ENCODE results near the gene C19orf33.
"Not testable (repeated sequence)": the region's sequence is repeated elsewhere in the genome, so short reads cannot be mapped to it uniquely, and the experiment has no call there.

Gene C19orf33

DNA sequence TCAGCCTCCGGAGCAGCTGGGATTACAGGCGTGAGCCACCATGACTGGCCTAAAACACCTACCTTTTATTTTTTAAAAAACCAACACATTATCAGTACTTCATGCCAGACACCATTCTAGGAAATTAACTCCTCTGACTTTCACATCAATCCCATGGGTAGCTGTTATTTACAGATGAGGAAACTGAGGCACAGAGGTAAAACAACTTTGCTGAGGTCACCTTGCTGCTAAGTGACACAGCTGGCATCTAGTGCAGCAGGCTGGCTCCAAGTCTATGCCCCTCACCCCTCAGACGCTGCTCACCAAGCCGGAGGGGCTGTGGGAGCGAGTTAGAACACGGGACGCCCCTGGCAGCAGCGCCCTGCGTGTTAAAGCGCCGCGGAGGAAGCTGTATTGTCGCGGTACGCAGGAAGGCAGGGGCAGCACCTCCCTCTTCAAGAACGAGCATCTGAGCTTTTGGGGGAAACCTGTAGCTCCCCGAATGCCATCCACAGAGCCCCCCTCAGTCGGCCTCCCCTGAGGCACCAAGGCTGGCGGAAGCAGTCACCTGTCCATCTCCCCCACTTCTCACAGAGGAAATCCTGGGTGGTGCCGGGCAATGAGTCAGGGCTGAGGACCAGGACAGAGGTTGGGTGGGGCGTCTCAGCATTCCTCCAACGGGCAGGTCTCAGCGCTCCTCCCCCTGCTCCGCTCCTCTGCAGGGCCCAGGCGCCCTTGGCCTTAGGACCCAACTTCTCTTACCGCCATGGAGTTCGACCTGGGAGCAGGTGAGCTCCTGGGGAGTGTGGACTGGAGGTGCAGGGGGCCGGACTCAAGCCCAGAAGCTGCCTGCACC is at the start of gene C19orf33:
TSS of gene C19orf33 (plus strand) at position 735 of the 835 bp plus-strand sequence. CDS start at position 746, 11 bp downstream.
- Histone ChIP-seq H2AFZ (ENCODE audit: low read length, unreplicated experiment) (no peak within 1 kb of the TSS), H3K27ac (ENCODE audit: low read depth, low read length) (no peak within 1 kb of the TSS), H3K79me2 (ENCODE audit: control insufficient read depth, insufficient read depth, low read length, unreplicated experiment) (no peaks in the 10 kb centered on the region)

GRCh38 chr19:38255383-38256014 is 48.6 kb upstream of the C19orf33 start:
- Histone ChIP-seq H3K27ac (ENCODE audit: low read depth, low read length) (no peak overlapping the region), H3K79me2 (ENCODE audit: control insufficient read depth, insufficient read depth, low read length, unreplicated experiment) (no peaks in the 10 kb centered on the region), H3K36me3 (ENCODE audit: insufficient read depth, low read length) (no peaks in the 10 kb centered on the region), H2AFZ (ENCODE audit: low read length, unreplicated experiment) (no peak overlapping the region), H3K27me3 (ENCODE audit: insufficient read depth, low read length) (peaks cover 5% of the 10 kb centered on the region; the same call in 1 of the 2 replicates), H3K4me1 (ENCODE audit: control insufficient read depth, insufficient read depth, low read length, unreplicated experiment) (peaks cover 4% of the 10 kb centered on the region), H3K4me3 (ENCODE audit: low read depth, low read length) (no peak overlapping the region)

More for the DNA sequence above, at the start of gene C19orf33:
- H3K4me3 ChIP-seq (ENCODE audit: low read depth, low read length), result no peak within 1 kb of the TSS
- no peaks in the 10 kb centered on the region for H3K27me3 ChIP-seq (ENCODE audit: insufficient read depth, low read length)
- no peaks in the 10 kb centered on the region for H3K36me3 ChIP-seq (ENCODE audit: insufficient read depth, low read length)
- peaks cover 9% of the 10 kb centered on the region for H3K4me1 ChIP-seq (ENCODE audit: control insufficient read depth, insufficient read depth, low read length, unreplicated experiment)

DNA sequence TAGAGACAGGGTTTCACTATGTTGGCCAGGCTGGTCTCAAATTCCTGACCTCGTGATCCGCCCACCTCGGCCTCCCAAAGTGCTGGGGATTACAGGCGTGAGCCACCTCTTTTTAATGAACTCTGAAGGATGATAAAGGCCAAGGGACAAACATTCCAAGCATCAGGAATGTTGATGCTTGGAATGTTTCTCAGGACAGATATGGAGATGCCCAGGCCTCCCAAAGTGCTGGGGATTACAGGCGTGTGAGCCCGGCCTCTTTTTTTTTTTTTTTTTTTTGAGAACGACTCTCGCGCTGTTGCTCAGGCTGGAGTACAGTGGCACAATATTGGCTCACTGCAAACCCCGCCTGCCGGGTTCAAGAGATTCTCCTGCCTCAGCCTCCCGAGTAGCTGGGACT is 42.1 kb upstream of the C19orf33 start:
- H3K79me2 ChIP-seq (ENCODE audit: control insufficient read depth, insufficient read depth, low read length, unreplicated experiment); H3K27ac ChIP-seq (ENCODE audit: low read depth, low read length); H2AFZ ChIP-seq (ENCODE audit: low read length, unreplicated experiment); H3K4me3 ChIP-seq (ENCODE audit: low read depth, low read length); H3K4me1 ChIP-seq (ENCODE audit: control insufficient read depth, insufficient read depth, low read length, unreplicated experiment); H3K36me3 ChIP-seq (ENCODE audit: insufficient read depth, low read length); H3K27me3 ChIP-seq (ENCODE audit: insufficient read depth, low read length): not testable (repeated sequence)

GRCh38 chr19:38262585-38263268 is 41.3 kb upstream of the C19orf33 start:
- Histone ChIP-seq H3K79me2 (ENCODE audit: control insufficient read depth, insufficient read depth, low read length, unreplicated experiment) (no peaks in the 10 kb centered on the region), H2AFZ (ENCODE audit: low read length, unreplicated experiment) (no peak overlapping the region), H3K27ac (ENCODE audit: low read depth, low read length) (no peak overlapping the region), H3K4me1 (ENCODE audit: control insufficient read depth, insufficient read depth, low read length, unreplicated experiment) (no peaks in the 10 kb centered on the region), H3K4me3 (ENCODE audit: low read depth, low read length) (no peak overlapping the region), H3K27me3 (ENCODE audit: insufficient read depth, low read length) (0 out of 2 replicates have a peak, but pooled peaks cover 3% of the 10 kb centered on the region), H3K36me3 (ENCODE audit: insufficient read depth, low read length) (no peaks in the 10 kb centered on the region)

GRCh38 chr19:38263689-38264485 is 40.2 kb upstream of the C19orf33 start:
- Histone ChIP-seq H3K79me2 (ENCODE audit: control insufficient read depth, insufficient read depth, low read length, unreplicated experiment) (no peaks in the 10 kb centered on the region), H3K36me3 (ENCODE audit: insufficient read depth, low read length) (no peaks in the 10 kb centered on the region), H3K4me1 (ENCODE audit: control insufficient read depth, insufficient read depth, low read length, unreplicated experiment) (no peaks in the 10 kb centered on the region), H3K27ac (ENCODE audit: low read depth, low read length) (no peak overlapping the region), H2AFZ (ENCODE audit: low read length, unreplicated experiment) (no peak overlapping the region), H3K4me3 (ENCODE audit: low read depth, low read length) (peak overlapping the region; percentile 61), H3K27me3 (ENCODE audit: insufficient read depth, low read length) (0 out of 2 replicates have a peak, but pooled peaks cover 3% of the 10 kb centered on the region)

GRCh38 chr19:38264486-38265212 is 39.4 kb upstream of the C19orf33 start, which contains the start of gene SPINT2:
SPINT2 (plus strand) TSS chr19:38264573; CDS start chr19:38264893, 320 bp downstream.
- H3K4me1 ChIP-seq (ENCODE audit: control insufficient read depth, insufficient read depth, low read length, unreplicated experiment), result no peaks in the 10 kb centered on the region
- H3K27ac ChIP-seq (ENCODE audit: low read depth, low read length), result no peak within 1 kb of the TSS
- 0 out of 2 replicates have a peak, but pooled peaks cover 3% of the 10 kb centered on the region for H3K27me3 ChIP-seq (ENCODE audit: insufficient read depth, low read length)
- no peak within 1 kb of the TSS for H2AFZ ChIP-seq (ENCODE audit: low read length, unreplicated experiment)
- no peaks in the 10 kb centered on the region for H3K79me2 ChIP-seq (ENCODE audit: control insufficient read depth, insufficient read depth, low read length, unreplicated experiment)
- no peaks in the 10 kb centered on the region for H3K36me3 ChIP-seq (ENCODE audit: insufficient read depth, low read length)
- H3K4me3 ChIP-seq (ENCODE audit: low read depth, low read length), result peak within 1 kb of the TSS; percentile 61

DNA sequence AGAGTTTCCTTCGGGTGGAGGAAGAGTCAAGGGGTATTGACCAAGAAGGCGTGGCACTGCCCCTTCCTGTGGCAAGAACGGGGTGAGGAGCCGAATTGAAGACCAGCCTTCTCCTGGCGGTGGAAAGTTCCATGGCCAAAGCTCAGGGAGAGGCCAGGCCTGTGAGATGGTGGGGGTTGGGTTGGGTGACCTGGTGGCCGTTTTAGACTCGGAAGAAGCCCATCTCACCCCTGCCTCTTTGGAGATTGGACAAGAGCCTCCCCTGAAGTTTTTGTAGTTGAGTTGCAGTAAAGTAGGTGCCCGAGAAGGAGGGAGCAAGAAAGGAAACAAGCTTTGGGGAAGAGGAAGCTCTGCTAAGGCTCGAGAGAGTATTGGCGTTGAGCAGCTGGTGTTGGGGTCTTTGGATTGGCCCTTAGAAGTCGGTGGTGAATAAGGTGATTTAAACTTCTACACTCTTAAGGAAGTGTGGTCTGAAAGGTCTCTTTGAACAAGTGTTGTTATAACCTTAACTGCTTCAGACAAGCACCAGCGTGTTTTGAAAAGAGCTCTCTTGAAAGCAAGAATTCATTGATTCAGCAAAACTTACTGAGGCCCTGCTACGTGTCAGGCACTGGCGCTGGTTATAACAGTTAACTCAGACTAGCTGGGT is 38.7 kb upstream of the C19orf33 start:
- Histone ChIP-seq H3K4me1 (ENCODE audit: control insufficient read depth, insufficient read depth, low read length, unreplicated experiment) (peaks cover 4% of the 10 kb centered on the region), H3K79me2 (ENCODE audit: control insufficient read depth, insufficient read depth, low read length, unreplicated experiment) (no peaks in the 10 kb centered on the region), H3K27me3 (ENCODE audit: insufficient read depth, low read length) (0 out of 2 replicates have a peak, but pooled peaks cover 3% of the 10 kb centered on the region), H2AFZ (ENCODE audit: low read length, unreplicated experiment) (no peak overlapping the region), H3K27ac (ENCODE audit: low read depth, low read length) (no peak overlapping the region), H3K36me3 (ENCODE audit: insufficient read depth, low read length) (no peaks in the 10 kb centered on the region), H3K4me3 (ENCODE audit: low read depth, low read length) (no peak overlapping the region)

GRCh38 chr19:38265921-38266429 is 38.1 kb upstream of the C19orf33 start:
- H3K27ac ChIP-seq (ENCODE audit: low read depth, low read length), result no peak overlapping the region
- no peak overlapping the region for H3K4me3 ChIP-seq (ENCODE audit: low read depth, low read length)
- no peaks in the 10 kb centered on the region for H3K36me3 ChIP-seq (ENCODE audit: insufficient read depth, low read length)
- peaks cover 10% of the 10 kb centered on the region for H3K4me1 ChIP-seq (ENCODE audit: control insufficient read depth, insufficient read depth, low read length, unreplicated experiment)
- H3K27me3 ChIP-seq (ENCODE audit: insufficient read depth, low read length), result 0 out of 2 replicates have a peak, but pooled peaks cover 3% of the 10 kb centered on the region
- no peak overlapping the region for H2AFZ ChIP-seq (ENCODE audit: low read length, unreplicated experiment)
- H3K79me2 ChIP-seq (ENCODE audit: control insufficient read depth, insufficient read depth, low read length, unreplicated experiment), result no peaks in the 10 kb centered on the region

- Histone ChIP-seq H3K4me3 (ENCODE audit: low read depth, low read length) (no peak overlapping the region), H3K4me1 (ENCODE audit: control insufficient read depth, insufficient read depth, low read length, unreplicated experiment) (peaks cover 10% of the 10 kb centered on the region), H3K79me2 (ENCODE audit: control insufficient read depth, insufficient read depth, low read length, unreplicated experiment) (no peaks in the 10 kb centered on the region), H3K36me3 (ENCODE audit: insufficient read depth, low read length) (no peaks in the 10 kb centered on the region), H3K27me3 (ENCODE audit: insufficient read depth, low read length) (0 out of 2 replicates have a peak, but pooled peaks cover 3% of the 10 kb centered on the region), H3K27ac (ENCODE audit: low read depth, low read length) (no peak overlapping the region), H2AFZ (ENCODE audit: low read length, unreplicated experiment) (no peak overlapping the region)
Measured at GRCh38 chr19:38266981-38267597, 37.0 kb upstream of the C19orf33 start.
